NCI-H128 (cell line): ENCODE data around the gene TIMM23.

Source experiments
- DNase-seq: peaks from one replicate; lab custom pipeline; 2025; ENCODE audit not compliant: unreplicated experiment; lab: John Stamatoyannopoulos, UW

TIMM23 gene

DNA sequence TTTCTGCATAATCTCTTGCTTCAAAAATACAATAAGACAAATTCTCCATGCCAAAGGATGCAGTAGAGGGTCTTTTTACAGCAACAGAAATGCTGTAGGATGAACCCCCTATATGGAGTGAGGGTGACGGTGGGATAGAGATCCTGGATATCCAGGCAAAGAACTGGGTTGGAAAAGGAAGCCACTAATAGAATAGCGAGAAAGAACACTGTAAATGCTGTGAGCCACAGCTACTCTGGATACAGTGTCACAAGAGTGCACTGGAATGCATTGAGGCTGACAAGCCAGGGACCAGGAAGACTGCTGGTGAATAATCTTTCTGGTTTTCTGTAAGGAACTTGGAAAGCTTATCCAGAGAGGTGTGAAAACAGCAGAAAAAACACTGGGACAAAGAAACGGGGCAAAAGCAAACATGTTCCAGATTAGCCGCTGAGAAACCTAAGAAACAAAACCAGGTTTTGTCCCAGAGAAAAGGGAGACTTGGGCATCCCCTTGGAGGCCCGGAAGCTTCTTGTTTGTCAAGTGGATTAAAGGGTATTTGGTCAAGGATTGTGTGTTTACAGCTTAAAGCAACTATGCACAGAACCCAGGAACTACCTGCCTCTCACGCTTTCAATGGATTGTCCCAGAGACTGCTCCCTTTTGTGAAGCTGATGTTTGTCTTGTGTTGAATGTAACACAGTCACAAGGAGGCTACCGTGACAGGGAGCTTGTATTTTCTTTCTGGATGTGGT, 79.9 kb downstream of the TIMM23 start:
- no peak for DNase-seq

DNA sequence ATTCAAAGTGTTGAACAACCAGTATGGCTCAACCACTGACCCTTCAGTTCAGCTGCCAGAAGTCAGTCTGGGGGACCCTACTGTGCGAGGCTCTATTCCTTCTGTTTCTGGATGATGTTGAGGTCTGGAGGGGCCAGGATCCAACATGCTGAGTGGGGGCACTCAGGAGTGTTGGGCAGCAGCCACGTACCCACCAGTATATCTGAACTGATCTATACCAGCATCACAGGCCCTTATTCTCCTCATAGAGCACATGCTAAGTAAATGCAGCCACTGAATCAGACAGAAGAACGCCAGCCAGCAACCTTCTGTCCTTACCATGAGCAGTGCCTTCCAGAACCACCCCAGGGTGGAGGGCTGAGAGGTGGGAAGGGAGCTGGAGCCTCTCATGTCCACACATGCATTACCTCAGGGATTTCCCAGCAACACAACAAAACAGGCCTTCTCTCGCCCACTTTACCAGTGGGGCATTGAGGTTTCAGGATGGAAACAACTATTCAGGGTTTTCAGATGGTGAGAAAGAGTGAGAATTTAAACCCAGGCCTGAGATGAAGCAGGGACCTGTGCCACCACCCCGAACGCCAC, 80.6 kb downstream of the TIMM23 start:
- DNase-seq = no peak
